AG09309 (cell line): ENCODE results near the gene EMID1.

Source experiments
- DNase-seq: peaks from one replicate; pipeline ENCODE4 v3.0.0-alpha.2; 2010; ENCODE audit warnings: low read depth
- H3K4me3 ChIP-seq: 2 replicates; pipeline ENCODE4 v1.5.1; 2011; ENCODE audit warnings: mild to moderate bottlenecking, low read depth, low read length, moderate library complexity; ENCODE audit not compliant: control insufficient read depth
- TF ChIP-seq, protein P1 (sequence below): IDR thresholded peaks from 2 replicates; pipeline ENCODE4 v1.5.1; 2011; ENCODE audit warnings: mild to moderate bottlenecking, low read depth, low read length, inconsistent platforms; ENCODE audit not compliant: insufficient read depth, control insufficient read depth; ENCODE audit errors: missing control alignments

EMID1 gene

DNA sequence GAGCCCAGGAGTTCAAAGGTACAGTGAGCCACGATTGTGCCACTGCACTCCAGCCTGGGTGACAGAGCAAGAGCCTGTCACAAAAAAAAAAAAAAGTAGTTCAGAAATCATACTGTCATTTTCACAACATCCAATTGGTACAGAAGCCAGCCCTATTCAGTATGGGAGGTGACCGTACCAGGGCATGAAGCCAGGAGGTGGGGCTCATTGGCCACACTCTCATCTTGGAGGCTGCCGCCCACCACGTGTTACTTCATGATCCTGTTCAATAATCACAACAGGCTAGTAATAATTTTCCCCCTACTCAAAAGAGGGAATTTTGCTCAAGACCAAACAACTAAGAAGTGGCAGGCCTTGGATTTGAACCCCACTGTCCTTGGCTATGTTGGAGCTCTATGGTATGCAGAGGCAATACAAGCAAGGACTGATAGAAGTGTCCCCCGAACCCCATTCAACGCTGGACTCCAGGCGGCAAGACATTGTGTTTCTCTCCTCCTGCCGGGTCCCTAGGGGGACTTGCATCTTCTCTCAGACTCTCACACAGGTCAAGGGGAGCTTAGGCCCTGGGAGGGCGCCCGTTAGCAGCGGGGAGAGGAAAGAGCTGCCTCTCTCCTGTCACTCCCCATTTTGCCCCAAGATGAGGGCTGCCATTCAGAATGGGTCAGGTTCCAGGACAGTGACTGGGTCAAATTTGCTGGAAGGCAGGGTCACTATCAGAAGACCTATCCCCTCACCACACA, 40.2 kb upstream of the EMID1 start:
- no peak for DNase-seq
- H3K4me3 ChIP-seq = no peak overlapping the region
- TF ChIP-seq, protein P1, sequence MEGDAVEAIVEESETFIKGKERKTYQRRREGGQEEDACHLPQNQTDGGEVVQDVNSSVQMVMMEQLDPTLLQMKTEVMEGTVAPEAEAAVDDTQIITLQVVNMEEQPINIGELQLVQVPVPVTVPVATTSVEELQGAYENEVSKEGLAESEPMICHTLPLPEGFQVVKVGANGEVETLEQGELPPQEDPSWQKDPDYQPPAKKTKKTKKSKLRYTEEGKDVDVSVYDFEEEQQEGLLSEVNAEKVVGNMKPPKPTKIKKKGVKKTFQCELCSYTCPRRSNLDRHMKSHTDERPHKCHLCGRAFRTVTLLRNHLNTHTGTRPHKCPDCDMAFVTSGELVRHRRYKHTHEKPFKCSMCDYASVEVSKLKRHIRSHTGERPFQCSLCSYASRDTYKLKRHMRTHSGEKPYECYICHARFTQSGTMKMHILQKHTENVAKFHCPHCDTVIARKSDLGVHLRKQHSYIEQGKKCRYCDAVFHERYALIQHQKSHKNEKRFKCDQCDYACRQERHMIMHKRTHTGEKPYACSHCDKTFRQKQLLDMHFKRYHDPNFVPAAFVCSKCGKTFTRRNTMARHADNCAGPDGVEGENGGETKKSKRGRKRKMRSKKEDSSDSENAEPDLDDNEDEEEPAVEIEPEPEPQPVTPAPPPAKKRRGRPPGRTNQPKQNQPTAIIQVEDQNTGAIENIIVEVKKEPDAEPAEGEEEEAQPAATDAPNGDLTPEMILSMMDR = no peak

GRCh38 chr22:29166180-29166579, 39.5 kb upstream of the EMID1 start:
- TF ChIP-seq, protein P1 = no peak

DNA sequence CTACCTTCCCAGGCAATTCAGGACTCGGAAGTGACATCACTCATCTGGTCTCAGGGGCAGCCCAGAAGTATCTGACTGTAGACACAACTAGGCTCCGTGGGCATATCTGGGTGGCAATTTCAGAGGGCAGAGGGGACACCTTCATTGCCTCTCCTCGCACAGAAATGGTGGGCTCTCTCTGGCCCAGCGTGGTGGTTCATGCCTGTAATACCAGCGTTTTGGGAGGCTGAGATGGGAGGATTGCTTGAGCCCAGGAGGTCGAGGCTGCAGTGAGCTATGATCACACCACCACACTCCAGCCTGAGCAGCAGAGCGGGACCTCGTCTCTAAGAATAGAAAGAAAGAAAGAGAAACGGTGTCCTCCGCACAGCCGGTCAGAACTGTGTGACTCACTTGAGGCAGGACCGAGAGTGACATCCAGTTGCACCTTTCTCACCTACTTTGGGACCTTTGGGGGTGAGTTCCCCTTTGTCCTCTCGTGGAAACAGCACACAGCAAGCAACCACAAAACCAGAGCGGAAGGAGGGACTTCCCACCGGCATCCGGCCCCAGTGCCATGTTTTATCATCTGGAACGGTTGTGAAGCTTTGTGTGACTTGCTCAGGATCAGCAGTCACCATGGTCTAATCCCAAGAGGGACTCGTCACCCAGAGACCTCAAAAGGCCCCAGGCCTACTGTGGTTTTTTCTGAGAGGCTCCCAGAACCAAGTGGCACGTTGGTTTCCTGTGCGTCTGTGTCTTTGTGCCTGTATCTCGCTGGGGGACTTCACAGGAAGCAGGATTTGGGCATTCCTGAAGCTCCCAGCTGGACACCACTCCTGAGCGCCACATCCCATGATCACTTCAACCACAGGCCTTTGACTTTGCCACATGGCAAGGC, 38.4 kb upstream of the EMID1 start:
- no peak overlapping the region for H3K4me3 ChIP-seq
- TF ChIP-seq, protein P1 = no peak
- no peak for DNase-seq

More at GRCh38 chr22:29166180-29166579, 39.5 kb upstream of the EMID1 start:
- no peak for DNase-seq
- H3K4me3 ChIP-seq = no peak overlapping the region

- TF ChIP-seq, protein P1 = no peak
Observed at GRCh38 chr22:29171721-29172120, 34.0 kb upstream of the EMID1 start.

GRCh38 chr22:29172216-29172615, 33.5 kb upstream of the EMID1 start:
- DNase-seq = no peak
- no peak overlapping the region for H3K4me3 ChIP-seq
- TF ChIP-seq, protein P1 = no peak

More at GRCh38 chr22:29171721-29172120, 34.0 kb upstream of the EMID1 start:
- no peak for DNase-seq
- no peak overlapping the region for H3K4me3 ChIP-seq

GRCh38 chr22:29175312-29175835, 30.3 kb upstream of the EMID1 start:
- TF ChIP-seq, protein P1 = no peak
- no peak overlapping the region for H3K4me3 ChIP-seq
- no peak for DNase-seq
